H1 (cell line): ENCODE results near the gene MLN. TPM values are rescaled to one million over a fixed set of nuclear protein-coding genes. Genes with fewer than 3 reads are reported as not detected.

Source experiments
- CTCF ChIA-PET: fragments of 300-600 bp; sonication (Branson Sonifier 250); formaldehyde crosslinking; loops from one replicate; lab custom pipeline; 2021; ENCODE audit not compliant: partially characterized antibody; lab: Charles Lee
- POLR2A ChIA-PET: fragments of 300-600 bp; sonication (Branson Sonifier 250); formaldehyde crosslinking; loops from one replicate; lab custom pipeline; 2021; ENCODE audit warnings: inconsistent platforms; ENCODE audit not compliant: partially characterized antibody; lab: Charles Lee
- DNase-seq, 2 experiments: peaks; one replicate each; pipeline versions ENCODE4 v3.0.0 to v3.0.0-alpha.2; 2010 to 2022; ENCODE audit warnings: low spot score in 2 of 2, low read depth in 1 of 2, mixed read lengths in 1 of 2
- FAIRE-seq: peaks from 2 replicates; lab custom pipeline; 2011; peaks lifted over from hg19 to GRCh38; lab: Jason Lieb, UNC
- H2AFZ ChIP-seq: 2 replicates; pipeline ENCODE4 v1.8.1; 2012; ENCODE audit warnings: low read length, inconsistent platforms
- H2AK5ac ChIP-seq: 2 replicates; pipeline ENCODE4 v1.6.1; 2013; ENCODE audit warnings: low read depth, low read length
- H2BK120ac ChIP-seq: replicated peaks from 2 replicates; pipeline ENCODE3; 2013; ENCODE audit warnings: low read depth, low read length, inconsistent platforms
- H2BK12ac ChIP-seq: 2 replicates; pipeline ENCODE4 v1.6.1; 2013; ENCODE audit warnings: low read depth, low read length
- H2BK15ac ChIP-seq: 2 replicates; pipeline ENCODE4 v1.6.1; 2013; ENCODE audit warnings: low read length
- H2BK20ac ChIP-seq: 2 replicates; pipeline ENCODE4 v1.6.1; 2013; ENCODE audit warnings: low read length
- H2BK5ac ChIP-seq: 2 replicates; pipeline ENCODE4 v1.6.1; 2013; ENCODE audit warnings: low read depth, low read length
- H3K14ac ChIP-seq: 2 replicates; pipeline ENCODE4 v1.6.1; 2013; ENCODE audit warnings: inconsistent platforms; ENCODE audit not compliant: insufficient read length
- H3K18ac ChIP-seq: 2 replicates; pipeline ENCODE4 v1.6.1; 2013; ENCODE audit warnings: low read length; ENCODE audit errors: extremely low read depth
- H3K23ac ChIP-seq: 2 replicates; pipeline ENCODE4 v1.6.1; 2013; ENCODE audit warnings: inconsistent platforms; ENCODE audit not compliant: insufficient read length
- H3K23me2 ChIP-seq: 2 replicates; pipeline ENCODE4 v1.6.1; 2013; ENCODE audit warnings: low read depth, low read length
- H3K27ac ChIP-seq: 2 replicates; pipeline ENCODE4 v1.6.1; 2011; ENCODE audit warnings: low read depth, low read length, inconsistent platforms
- H3K27me3 ChIP-seq, 4 experiments: replicated peaks in 1 of 4; 1 replicate in 1 of 4; 2 replicates in 3 of 4; pipeline versions ENCODE4 v1.6.1 to v1.8.1; 2011 to 2013; ENCODE audit warnings: low read length in 3 of 4, mild to moderate bottlenecking in 3 of 4, inconsistent platforms in 2 of 4, mixed read lengths in 2 of 4, moderate library complexity in 1 of 4; ENCODE audit not compliant: control insufficient read depth in 3 of 4, insufficient read depth in 3 of 4; ENCODE audit errors: extremely low read depth in 1 of 4
- H3K36me3 ChIP-seq, 4 experiments: 2 replicates each; pipeline versions ENCODE4 v1.6.1 to v1.8.1; 2011 to 2013; ENCODE audit warnings: mild to moderate bottlenecking in 4 of 4, low read length in 3 of 4, moderate library complexity in 2 of 4, control low read depth in 1 of 4, inconsistent platforms in 1 of 4; ENCODE audit not compliant: insufficient read depth in 4 of 4, control insufficient read depth in 2 of 4
- H3K4ac ChIP-seq: replicated peaks from 2 replicates; pipeline ENCODE3; 2013; ENCODE audit warnings: low read length, low read depth, mixed read lengths, inconsistent platforms; ENCODE audit not compliant: insufficient read length
- H3K4me1 ChIP-seq, 4 experiments: replicated peaks in 1 of 4; 1 replicate in 1 of 4; 2 replicates in 3 of 4; pipeline versions ENCODE4 v1.6.1 to v1.8.1; 2011 to 2013; ENCODE audit warnings: low read length in 3 of 4, inconsistent platforms in 2 of 4, mixed read lengths in 1 of 4; ENCODE audit not compliant: insufficient read depth in 4 of 4, control insufficient read depth in 3 of 4
- H3K4me2 ChIP-seq, 2 experiments: 2 replicates each; pipeline versions ENCODE4 v1.6.1 to v1.8.1; 2011 to 2013; ENCODE audit warnings: low read depth in 2 of 2, low read length in 2 of 2, control low read depth in 1 of 2, inconsistent platforms in 1 of 2, mild to moderate bottlenecking in 1 of 2; ENCODE audit not compliant: insufficient read depth in 1 of 2
- H3K4me3 ChIP-seq, 4 experiments: fragments of 200-600, 300-600 bp in 1 of 4; sonication (generic), shearing (Covaris generic), sonication (Bioruptor Twin) in 1 of 4; 2 replicates each; pipeline versions ENCODE4 v1.5.1 to v1.8.1; 2011 to 2016; ENCODE audit warnings: low read length in 4 of 4, low read depth in 3 of 4, control low read depth in 2 of 4, inconsistent platforms in 2 of 4, mild to moderate bottlenecking in 2 of 4, mixed read lengths in 1 of 4, moderate library complexity in 1 of 4; ENCODE audit not compliant: insufficient read depth in 2 of 4; ENCODE audit errors: extremely low read depth in 1 of 4
- H3K56ac ChIP-seq: replicated peaks from 2 replicates; pipeline ENCODE3; 2013; ENCODE audit warnings: low read depth, mild to moderate bottlenecking, mixed read lengths, low read length, inconsistent platforms; ENCODE audit not compliant: insufficient read length
- H3K79me1 ChIP-seq: 2 replicates; pipeline ENCODE4 v1.6.1; 2013; ENCODE audit warnings: low read depth, low read length, control low read depth
- H3K79me2 ChIP-seq, 2 experiments: 2 replicates each; pipeline versions ENCODE4 v1.6.1 to v1.8.1; 2012 to 2013; ENCODE audit warnings: low read length in 2 of 2, mild to moderate bottlenecking in 2 of 2, inconsistent platforms in 1 of 2; ENCODE audit not compliant: insufficient read depth in 2 of 2, control insufficient read depth in 1 of 2
- H3K9ac ChIP-seq, 4 experiments: replicated peaks in 1 of 4; 1 replicate in 1 of 4; 2 replicates in 3 of 4; pipeline versions ENCODE4 v1.6.1 to v1.8.1; 2011 to 2013; ENCODE audit warnings: low read depth in 3 of 4, low read length in 3 of 4, control low read depth in 2 of 4, mild to moderate bottlenecking in 2 of 4, moderate library complexity in 2 of 4, inconsistent platforms in 1 of 4; ENCODE audit errors: extremely low read depth in 1 of 4
- H3K9me3 ChIP-seq, 2 experiments: 2 replicates each; pipeline versions ENCODE4 v1.6.1 to v1.8.1; 2012 to 2013; ENCODE audit warnings: mild to moderate bottlenecking in 2 of 2, moderate library complexity in 2 of 2, control low read depth in 1 of 2, inconsistent platforms in 1 of 2, low read depth in 1 of 2, low read length in 1 of 2, mixed read lengths in 1 of 2; ENCODE audit not compliant: insufficient read depth in 2 of 2
- H4K20me1 ChIP-seq, 2 experiments: replicated peaks in 1 of 2; 2 replicates each; pipeline versions ENCODE3 to v1.8.1; 2011 to 2013; ENCODE audit warnings: inconsistent platforms in 2 of 2, low read length in 2 of 2, mild to moderate bottlenecking in 1 of 2; ENCODE audit not compliant: insufficient read depth in 2 of 2, control insufficient read depth in 1 of 2
- H4K5ac ChIP-seq: 2 replicates; pipeline ENCODE4 v1.6.1; 2013; ENCODE audit warnings: low read length, low read depth, mixed read lengths, inconsistent platforms; ENCODE audit not compliant: insufficient read length
- H4K8ac ChIP-seq: 2 replicates; pipeline ENCODE4 v1.8.0; 2013; ENCODE audit warnings: mild to moderate bottlenecking, moderate library complexity, low read length, inconsistent platforms; ENCODE audit not compliant: insufficient read depth; ENCODE audit errors: extremely low read depth
- H4K91ac ChIP-seq: replicated peaks from 2 replicates; pipeline ENCODE3; 2013; ENCODE audit warnings: low read length, mixed read lengths, inconsistent platforms; ENCODE audit not compliant: insufficient read length
- EZH2 ChIP-seq: fragments of 200-600 bp; sonication (generic); IDR thresholded peaks from 2 replicates; pipeline ENCODE4 v1.7.1; 2012; ENCODE audit warnings: low read depth, mild to moderate bottlenecking, moderate library complexity, low read length, inconsistent platforms; ENCODE audit not compliant: severe bottlenecking
- GTF2F1 ChIP-seq: IDR thresholded peaks from 2 replicates; pipeline ENCODE4 v1.6.1; 2012; ENCODE audit warnings: low read depth, low read length, improper control_type of control experiment, borderline replicate concordance
- KDM5A ChIP-seq: fragments of 200-600 bp; IDR thresholded peaks from 2 replicates; pipeline ENCODE4 v1.7.1; 2012; ENCODE audit warnings: mild to moderate bottlenecking, low read length, inconsistent platforms, mixed read lengths
- RAD21 ChIP-seq, 2 experiments: IDR thresholded peaks in 1 of 2; conservative IDR thresholded peaks in 1 of 2; 2 replicates each; pipeline ENCODE4 v1.6.1; 2011; ENCODE audit warnings: low read depth in 2 of 2, low read length in 2 of 2, improper control_type of control experiment in 1 of 2, inconsistent platforms in 1 of 2, mild to moderate bottlenecking in 1 of 2, moderate library complexity in 1 of 2
- RFX5 ChIP-seq: IDR thresholded peaks from 2 replicates; pipeline ENCODE4 v1.6.1; 2011; ENCODE audit warnings: low read depth, low read length, improper control_type of control experiment, borderline replicate concordance
- RXRA ChIP-seq: IDR thresholded peaks from 2 replicates; pipeline ENCODE4 v1.6.1; 2011; ENCODE audit warnings: low read depth, mild to moderate bottlenecking, low read length, moderate library complexity; ENCODE audit not compliant: insufficient read depth
- SIRT6 ChIP-seq: IDR thresholded peaks from one replicate; pipeline ENCODE4 v1.7.1; 2012; ENCODE audit warnings: low read length, inconsistent platforms
- SRF ChIP-seq: IDR thresholded peaks from 2 replicates; pipeline ENCODE4 v1.6.1; 2011; ENCODE audit warnings: mild to moderate bottlenecking, low read depth, low read length, moderate library complexity
- TEAD4 ChIP-seq: IDR thresholded peaks from 2 replicates; pipeline ENCODE4 v1.6.1; 2012; ENCODE audit warnings: low read depth, low read length, inconsistent platforms, mixed read lengths
- USF2 ChIP-seq: IDR thresholded peaks from 2 replicates; pipeline ENCODE4 v1.6.1; 2011; ENCODE audit warnings: low read length, improper control_type of control experiment
- YY1 ChIP-seq: IDR thresholded peaks from 2 replicates; pipeline ENCODE4 v1.6.1; 2011; ENCODE audit warnings: low read depth, mild to moderate bottlenecking, low read length
- WGBS, 2 experiments: shearing (Covaris generic) in 1 of 2; methylation state at CpG; one replicate each; pipeline versions ENCODE4 v1.1.6 to v1.1.7; 2013 to 2015; ENCODE audit warnings: low lambda C conversion rate in 2 of 2, mixed read lengths in 2 of 2, inconsistent platforms in 1 of 2, low coverage in 1 of 2, missing lambda C conversion rate in 1 of 2; ENCODE audit not compliant: insufficient replicate concordance in 2 of 2, insufficient coverage in 1 of 2, insufficient read length in 1 of 2; ENCODE audit errors: extremely low coverage in 1 of 2, missing lambda C conversion rate in 1 of 2; 5-methylcytosine and 5-hydroxymethylcytosine counted together
- polyA plus RNA-seq, 7 experiments: library from polyadenylated mRNA; depleted of rRNA in 3 of 7; stranded (reverse) in 5 of 7; unstranded in 2 of 7; fragments of >200 nt in 5 of 7; fragments of 200-250 nt in 2 of 7; gene quantifications; 1 replicate in 5 of 7; 2 replicates in 1 of 7; 4 replicates in 1 of 7; pipeline versions ENCODE4 v1.2.1 to v1.2.3, GENCODE V29; 2011 to 2013; ENCODE audit warnings: missing spikeins in 2 of 7, mixed read lengths in 2 of 7
- total RNA-seq: library from RNA; stranded (reverse); fragmentation: NEBNext Ultra II Directional; extraction: Animal tissue kit (Norgen Biotek cat#: 25700); gene quantifications from 2 replicates; pipeline ENCODE4 v1.2.1, GENCODE V29; 2021

Gene MLN
- total and polyA plus RNA-seq, 2 of the 8 experiments (the other 6 are each of a cell fraction or from before 2014, with no cell fraction given) = not detected

- Histone ChIP-seq H3K23me2 (peaks cover 2% of the 10 kb centered on the region), H3K4me2 (no peak overlapping the region), H3K36me3 (no peaks in the 10 kb centered on the region), H3K9me3 (no peaks in the 10 kb centered on the region), H2AFZ (no peak overlapping the region), H3K27me3 (peaks cover 0 to 3% (median 0%) of the 10 kb centered on the region in 4 experiments; a peak in 1 of 7 replicates), H4K8ac (no peak overlapping the region), H2BK120ac (peak overlapping the region; percentile 10), H3K79me1 (0 out of 2 replicates have a peak, but pooled peaks cover 3% of the 10 kb centered on the region), H2BK20ac (0 out of 2 replicates have a peak overlapping the region, but pooled peaks have one; percentile 0), H3K23ac (no peak overlapping the region), H3K79me2 (no peaks in the 10 kb centered on the region), H2BK15ac (no peak overlapping the region), H4K20me1 (no peaks in the 10 kb centered on the region), H2AK5ac (no peak overlapping the region), H3K4me3 (no peak overlapping the region), H3K56ac (no peak overlapping the region), H3K18ac (no peak overlapping the region; the same call in 1 of the 2 replicates), H3K4me1 (peaks cover 20 to 34% (median 28%) of the 10 kb centered on the region in 4 experiments), H4K5ac (no peak overlapping the region), H3K14ac (no peak overlapping the region), H4K91ac (no peak overlapping the region), H2BK12ac (0 out of 2 replicates have a peak overlapping the region, but pooled peaks have one; percentile 42), H3K27ac (no peak overlapping the region), H2BK5ac (0 out of 2 replicates have a peak overlapping the region, but pooled peaks have one; percentile 61), H3K4ac (no peak overlapping the region), H3K9ac (no peak overlapping the region)
- POLR2A ChIA-PET = interaction anchor here (1.8 to 1.9 kb wide), 2 partner anchors 8 to 35 kb away, joined by 4 read pairs; no protein-coding TSS in a partner anchor
- CTCF ChIA-PET = interaction anchor here (1.0 to 2.7 kb wide), 8 partner anchors 9 to 155 kb away, joined by 3 to 9 read pairs (median 4); no protein-coding TSS in a partner anchor
- FAIRE-seq (no peak), DNase-seq (no peak)
- WGBS, 2 experiments = 85% methylated on average over 6 of the region's 6 CpGs; no CpG with 5 or more reads in 1 of the 2 experiments
- TF ChIP-seq TEAD4 (no peak), KDM5A (no peak), USF2 (no peak), RFX5 (no peak), YY1 (no peak), RAD21 (IDR thresholded peaks at IDR 0.05 in 1 of 2, conservative IDR thresholded peaks at IDR 0.05 in 1 of 2; ENCODE audit: low read depth in 2 of 2, low read length in 2 of 2) (no peak), GTF2F1 (no peak), SIRT6 (no peak), RXRA (no peak), SRF (no peak), EZH2 (no peak)
Observed at GRCh38 chr6:33807606-33808005, 3.8 kb upstream of the MLN start.
